ENCODE results near the gene GRM7.

Gene GRM7

GRCh38 chr3:7241584-7242302 lies 380.8 kb downstream of the GRM7 start:
- no peak for DNase-seq (ENCODE audit: low spot score)

DNA sequence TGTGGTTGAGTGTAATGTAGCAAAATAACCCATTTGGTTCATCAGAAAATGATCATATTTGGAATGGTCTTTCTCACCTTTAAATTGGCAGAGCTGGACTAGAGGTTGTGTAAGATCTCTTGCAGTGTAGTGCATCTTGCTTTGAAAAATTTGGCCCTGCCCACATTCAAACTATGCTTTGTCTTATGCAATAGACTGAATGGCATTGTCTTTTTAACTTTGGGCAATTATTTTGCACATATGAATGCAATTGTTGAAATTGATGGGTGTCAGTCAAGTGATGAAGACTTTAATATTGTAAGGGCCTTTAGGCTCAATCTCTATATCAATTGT lies 381.4 kb downstream of the GRM7 start:
- no peak for DNase-seq (ENCODE audit: low spot score)

DNA sequence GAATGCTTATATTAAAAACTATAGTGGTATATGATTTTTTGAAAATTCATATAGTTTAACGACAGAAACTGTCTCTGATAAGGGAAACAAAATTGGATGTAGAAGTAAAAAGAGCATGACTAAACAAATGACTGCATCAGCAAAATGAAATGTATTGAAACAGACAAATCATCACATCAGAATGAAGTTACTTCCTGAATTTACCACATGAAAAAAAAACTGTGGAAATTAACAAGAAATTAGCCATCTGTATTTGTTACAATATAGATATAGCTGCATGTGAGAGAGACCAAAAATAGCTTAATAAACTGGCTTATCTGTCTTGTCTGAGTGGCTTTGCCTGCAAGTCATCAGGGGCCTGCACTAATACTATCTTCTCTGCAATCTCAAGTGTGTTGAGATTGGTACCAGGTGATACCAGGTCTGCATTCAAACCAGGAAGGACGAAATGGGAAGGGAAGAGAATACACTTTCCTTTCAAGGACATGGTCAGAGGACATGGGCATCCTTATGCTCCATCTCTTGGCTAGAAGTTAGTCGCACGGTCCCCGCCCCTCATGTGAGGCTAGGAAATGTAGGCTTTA lies 388.7 kb downstream of the GRM7 start:
- DNase-seq (ENCODE audit: low spot score): peak; percentile 4

GRCh38 chr3:7254251-7254650 lies 393.3 kb downstream of the GRM7 start:
- DNase-seq (ENCODE audit: low spot score): no peak

DNA sequence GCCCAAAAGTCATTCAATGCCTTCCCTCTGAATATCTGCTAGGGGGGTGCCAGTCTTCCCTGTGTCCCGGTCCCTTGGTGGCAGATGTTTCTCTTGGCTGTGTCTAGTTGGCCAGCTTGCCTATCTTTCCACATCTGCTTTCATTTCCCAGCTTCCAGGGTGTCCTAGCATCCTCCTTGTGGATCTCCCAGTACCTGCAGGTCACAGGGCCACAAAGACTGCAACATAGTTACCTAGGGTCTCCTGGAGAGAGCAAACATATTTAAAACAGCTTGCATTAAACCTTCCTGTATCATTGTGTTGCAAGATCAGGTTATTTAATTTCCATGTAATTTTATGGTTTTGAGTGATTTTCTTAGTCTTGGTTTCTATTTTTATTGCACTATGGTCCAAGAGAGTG lies 400.1 kb downstream of the GRM7 start:
- no peak for DNase-seq (ENCODE audit: low spot score)

GRCh38 chr3:7263347-7264195 lies 402.7 kb downstream of the GRM7 start:
- no peak for DNase-seq (ENCODE audit: low spot score)

DNA sequence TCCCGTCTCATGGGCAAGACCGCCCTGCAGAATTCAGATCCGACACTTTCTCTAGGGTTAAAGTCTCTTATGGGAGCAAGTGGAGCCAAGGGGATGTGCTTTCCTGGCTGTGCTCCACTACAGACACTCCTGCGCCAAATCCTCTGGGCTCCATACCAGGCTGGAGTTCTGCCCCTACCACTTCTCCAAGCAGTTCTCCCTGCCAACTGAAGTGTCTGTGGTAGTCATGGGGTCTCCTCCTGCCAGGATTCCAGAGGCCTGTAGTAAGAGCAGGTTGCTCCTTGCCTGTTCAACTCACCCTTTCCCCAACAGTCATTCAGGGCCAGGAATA lies 403.2 kb downstream of the GRM7 start:
- no peak for DNase-seq (ENCODE audit: low spot score)

- no peak for DNase-seq (ENCODE audit: low spot score)
These were observed 404.8 kb downstream of the GRM7 start for GRCh38 chr3:7265736-7266135.

DNA sequence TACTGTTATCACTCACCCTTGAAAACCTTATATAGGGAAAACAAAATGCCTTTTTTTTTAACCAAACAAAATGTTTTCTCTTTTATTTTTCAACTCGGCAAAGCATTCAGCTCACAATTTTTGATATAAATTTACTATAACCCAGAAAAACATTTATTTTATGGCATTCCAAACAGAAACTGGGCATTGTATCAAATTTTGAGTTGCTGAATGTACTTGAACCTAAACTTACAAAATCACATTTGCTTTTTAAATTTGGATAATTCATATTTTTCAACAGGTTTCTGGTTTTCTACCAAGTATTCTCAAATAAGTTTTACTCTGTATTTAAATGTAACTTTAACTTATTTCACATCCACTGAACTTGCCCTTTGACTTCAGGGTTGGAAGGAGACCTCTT lies 405.6 kb downstream of the GRM7 start:
- DNase-seq (ENCODE audit: low spot score): no peak

DNA sequence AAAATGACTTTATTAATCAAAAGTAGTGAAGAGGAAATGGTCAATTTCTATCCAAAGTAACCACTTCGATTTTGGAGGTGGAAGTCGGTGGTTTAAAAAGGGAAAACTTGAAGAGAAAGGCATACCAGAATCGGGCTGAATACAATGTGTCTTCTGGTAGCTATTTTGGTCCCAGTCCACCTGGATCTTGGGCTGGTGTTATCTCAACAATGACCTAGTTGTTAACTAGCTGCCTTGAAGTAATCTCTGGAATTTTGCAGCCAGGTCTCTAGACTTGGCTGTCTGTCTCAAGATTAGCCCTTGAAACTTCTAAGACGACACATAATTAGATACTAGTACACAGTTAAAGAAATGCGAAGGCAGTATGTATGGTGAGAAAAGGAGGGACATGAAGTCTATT lies 409.8 kb downstream of the GRM7 start:
- DNase-seq (ENCODE audit: low spot score): no peak

DNA sequence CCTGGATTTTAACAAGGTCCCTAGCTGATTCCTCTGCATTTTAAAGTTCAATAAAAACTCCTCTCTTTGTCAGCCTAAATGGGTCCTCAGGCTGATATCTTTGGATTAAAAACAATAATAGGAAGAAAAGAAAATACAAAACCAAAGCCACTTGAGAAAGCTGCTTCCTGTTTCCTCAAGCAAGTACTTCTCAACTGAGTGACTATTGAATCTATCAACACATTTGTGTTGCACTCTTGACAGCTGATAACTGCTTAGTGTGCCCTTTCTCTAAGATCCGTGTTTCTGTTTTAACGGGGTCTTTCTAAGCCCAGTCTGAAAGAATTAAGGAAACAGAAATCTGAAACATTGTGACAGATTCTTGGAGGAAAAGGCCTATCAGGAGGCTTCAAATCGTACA lies 410.7 kb downstream of the GRM7 start:
- no peak for DNase-seq (ENCODE audit: low spot score)

- DNase-seq (ENCODE audit: low spot score): no peak
These were observed 411.3 kb downstream of the GRM7 start for GRCh38 chr3:7272203-7272602.

GRCh38 chr3:7275396-7275795 lies 414.5 kb downstream of the GRM7 start:
- DNase-seq (ENCODE audit: low spot score): no peak

- no peak for DNase-seq (ENCODE audit: low spot score)
These were observed 419.4 kb downstream of the GRM7 start for GRCh38 chr3:7280318-7280717.

GRCh38 chr3:7282988-7283387 lies 422.1 kb downstream of the GRM7 start:
- DNase-seq (ENCODE audit: low spot score): no peak

DNA sequence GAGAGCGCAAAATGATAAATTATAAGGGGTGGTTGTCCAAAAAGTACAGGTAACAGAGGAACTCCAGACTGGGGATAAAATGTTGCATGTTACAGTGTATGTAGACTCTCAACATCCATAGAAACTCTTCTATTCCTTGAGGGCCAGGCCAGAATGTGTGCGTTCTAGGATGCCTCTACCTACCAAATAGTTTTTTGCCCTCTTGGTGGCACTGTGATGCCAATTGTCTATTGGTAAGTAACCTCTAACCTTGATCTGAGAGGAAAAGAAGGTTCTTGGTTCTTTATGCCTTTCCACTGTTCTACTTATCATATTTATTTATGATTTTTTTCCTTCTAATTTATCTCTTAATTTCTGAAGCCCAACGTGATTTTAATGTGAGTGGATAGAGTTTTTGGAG lies 424.6 kb downstream of the GRM7 start:
- peak; percentile 17 for DNase-seq (ENCODE audit: low spot score)

DNA sequence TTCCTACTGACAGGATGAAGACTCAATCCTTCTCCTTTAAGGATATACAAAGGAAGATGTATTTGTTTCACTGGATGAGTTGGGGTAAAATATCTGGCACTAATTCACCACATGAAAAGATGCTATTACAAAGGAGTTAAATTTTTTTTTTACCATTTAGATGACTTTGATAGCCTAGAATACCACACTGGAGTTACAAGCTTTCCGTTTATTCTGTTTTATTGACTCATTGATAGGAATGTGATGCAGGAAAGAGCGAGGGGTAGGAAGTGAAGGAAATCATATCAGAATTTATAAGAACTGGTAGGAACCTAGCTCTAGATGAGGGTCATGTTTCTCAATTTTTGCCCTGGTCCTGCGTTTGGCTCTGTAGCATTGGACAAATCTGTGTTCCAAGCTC lies 427.2 kb downstream of the GRM7 start:
- DNase-seq (ENCODE audit: low spot score): no peak

GRCh38 chr3:7289121-7289520 lies 428.2 kb downstream of the GRM7 start:
- DNase-seq (ENCODE audit: low spot score): no peak

GRCh38 chr3:7290077-7290825 lies 429.3 kb downstream of the GRM7 start:
- DNase-seq (ENCODE audit: low spot score): no peak

DNA sequence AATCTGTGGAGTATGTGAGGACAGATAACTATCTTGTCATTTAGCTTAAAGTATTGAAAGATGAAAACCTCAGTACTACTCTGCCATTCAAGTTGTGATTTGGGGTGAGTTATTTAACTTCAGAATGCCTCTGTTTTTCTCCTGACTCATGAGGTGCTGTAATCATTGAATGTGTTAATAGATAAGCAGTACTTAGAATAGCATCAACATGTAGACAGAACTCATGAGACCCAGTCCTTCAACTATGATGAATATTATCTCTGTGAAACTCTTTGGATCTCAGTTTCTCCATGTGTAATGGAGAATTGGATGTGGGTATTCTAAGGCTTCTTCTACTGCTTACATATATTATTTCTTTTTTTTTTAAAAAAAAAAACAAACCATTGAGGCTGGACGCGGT lies 431.4 kb downstream of the GRM7 start:
- no peak for DNase-seq (ENCODE audit: low spot score)

GRCh38 chr3:7293286-7293685 lies 432.4 kb downstream of the GRM7 start:
- no peak for DNase-seq (ENCODE audit: low spot score)

GRCh38 chr3:7305561-7305960 lies 444.6 kb downstream of the GRM7 start:
- no peak for DNase-seq (ENCODE audit: low spot score)

- no peak for DNase-seq (ENCODE audit: low spot score)
These were observed 446.0 kb downstream of the GRM7 start for GRCh38 chr3:7306901-7307300.

All from RKO (cell line).